Naive thymus-derived CD4-positive, alpha-beta T cell (primary cell): Measurements from ENCODE around the gene TBX19. TPM values are rescaled to one million over a fixed set of nuclear protein-coding genes. Genes with fewer than 3 reads are reported as not detected.

Experiments used
- ATAC-seq: fragments of 150-1000 bp; cut with Tn5 transposase; 2 replicates; pipeline ENCODE4 v1.10.0; 2021; ENCODE audit warnings: mild to moderate bottlenecking, moderate library complexity
- CTCF ChIA-PET: fragments of 350-600 bp; sonication (Branson Sonifier 250); formaldehyde crosslinking; loops from one replicate; lab custom pipeline; 2021; ENCODE audit warnings: antibody characterized with exemption; lab: Charles Lee
- POLR2A ChIA-PET: fragments of 350-600 bp; sonication (Branson Sonifier 250); formaldehyde crosslinking; loops from one replicate; lab custom pipeline; 2021; ENCODE audit warnings: antibody characterized with exemption, inconsistent platforms; lab: Charles Lee
- DNase-seq, 9 donors: peaks; one replicate each; pipeline versions ENCODE4 v3.0.0 to v3.0.0-alpha.2; 2020 to 2022; ENCODE audit warnings: mixed read lengths in 1 of 9
- H3K27ac ChIP-seq: one replicate; pipeline ENCODE4 v1.7.0; 2013; ENCODE audit warnings: mild to moderate bottlenecking, low read depth, low read length, moderate library complexity
- H3K27me3 ChIP-seq, 2 donors: one replicate each; pipeline ENCODE4 v1.7.0; 2013; ENCODE audit warnings: low read length in 2 of 2, mild to moderate bottlenecking in 2 of 2, moderate library complexity in 2 of 2; ENCODE audit not compliant: control insufficient read depth in 2 of 2, insufficient read depth in 2 of 2
- H3K36me3 ChIP-seq, 3 experiments: 1 replicate in 2 of 3; 2 replicates in 1 of 3; pipeline ENCODE4 v1.7.0; 2013; ENCODE audit warnings: low read length in 3 of 3, mild to moderate bottlenecking in 3 of 3, moderate library complexity in 1 of 3; ENCODE audit not compliant: insufficient read depth in 3 of 3, control insufficient read depth in 2 of 3
- H3K4me1 ChIP-seq, 2 donors: one replicate each; pipeline ENCODE4 v1.7.0; 2013; ENCODE audit warnings: low read length in 2 of 2, mild to moderate bottlenecking in 2 of 2, moderate library complexity in 1 of 2; ENCODE audit not compliant: control insufficient read depth in 2 of 2, insufficient read depth in 2 of 2
- H3K4me3 ChIP-seq: 2 replicates; pipeline ENCODE4 v1.7.0; 2013; ENCODE audit warnings: mild to moderate bottlenecking, low read length
- H3K9me3 ChIP-seq, 3 experiments: 1 replicate in 2 of 3; 2 replicates in 1 of 3; pipeline ENCODE4 v1.7.0; 2013; ENCODE audit warnings: low read length in 3 of 3; ENCODE audit not compliant: control insufficient read depth in 2 of 3
- H3K27ac Mint-ChIP-seq, 9 donors: one replicate each; pipeline ENCODE4 v1.8.0; 2020 to 2022; ENCODE audit warnings: mixed read lengths in 9 of 9, mild to moderate bottlenecking in 8 of 9, moderate library complexity in 5 of 9, inconsistent platforms in 2 of 9
- H3K27me3 Mint-ChIP-seq, 5 donors: one replicate each; pipeline ENCODE4 v1.8.0; 2021 to 2022; ENCODE audit warnings: mixed read lengths in 5 of 5, mild to moderate bottlenecking in 1 of 5
- H3K36me3 Mint-ChIP-seq, 5 donors: one replicate each; pipeline ENCODE4 v1.8.0; 2020 to 2022; ENCODE audit warnings: mixed read lengths in 5 of 5, mild to moderate bottlenecking in 3 of 5, inconsistent platforms in 1 of 5
- H3K4me1 Mint-ChIP-seq, 7 donors: one replicate each; pipeline ENCODE4 v1.8.0; 2020 to 2022; ENCODE audit warnings: mixed read lengths in 7 of 7, mild to moderate bottlenecking in 3 of 7, inconsistent platforms in 1 of 7
- H3K4me3 Mint-ChIP-seq, 10 donors: one replicate each; pipeline ENCODE4 v1.8.0; 2020 to 2022; ENCODE audit warnings: mild to moderate bottlenecking in 10 of 10, mixed read lengths in 10 of 10, moderate library complexity in 6 of 10, inconsistent platforms in 2 of 10
- H3K9me3 Mint-ChIP-seq, 11 donors: one replicate each; pipeline ENCODE4 v1.8.0; 2020 to 2022; ENCODE audit warnings: mixed read lengths in 11 of 11, mild to moderate bottlenecking in 4 of 11, inconsistent platforms in 1 of 11, moderate library complexity in 1 of 11
- intact Hi-C, 2 donors: fragments of 100-400 bp; cut with micrococcal nuclease; formaldehyde crosslinking; loops; one replicate each; pipeline ENCODE4 v1.15.1; 2023
- polyA plus RNA-seq, 2 donors: library from polyadenylated mRNA; unstranded; fragments of 300-500 nt; fragmentation: Illumina TruSeq; gene quantifications; one replicate each; pipeline ENCODE4 v1.2.3, GENCODE V29; 2021
- total RNA-seq, 6 experiments: library from RNA in 5 of 6; stranded (reverse) in 5 of 6; gene quantifications; 1 replicate in 5 of 6; 2 replicates in 1 of 6; pipeline ENCODE4 v1.2.3 and lab custom pipeline; 2021 to 2026

Gene TBX19
- total and polyA plus RNA-seq, 7 experiments from 2014 or later: 1.1 to 4.5 (median 2.2) TPM

GRCh38 chr1:168342572-168343280 is 62.0 kb downstream of the TBX19 start:
- peaks cover 13 to 55% (median 31%) of the 10 kb centered on the region in 7 donors for H3K4me1 Mint-ChIP-seq
- H3K4me3 Mint-ChIP-seq: peak overlapping the region in 9 of 10 donors; percentile 5 to 66 (median 57)
- H3K27ac ChIP-seq: peak overlapping the region; percentile 12
- peaks cover 0 to 33% of the 10 kb centered on the region in 2 donors for H3K4me1 ChIP-seq
- CTCF ChIA-PET: interaction anchor here (0.7 to 3.5 kb wide), 29 partner anchors 13 to 1727 kb away, joined by 3 to 78 read pairs (median 4); no protein-coding TSS in a partner anchor
- DNase-seq: peak; percentile 66 to 90 (median 86)
- ATAC-seq: peak; percentile 100
- intact Hi-C loops: loop anchor here (1.0 to 10.0 kb wide), 22 partner anchors 21 to 1550 kb away; partner anchors contain the start of genes ATP1B1 (in 2 of the 2), NME7 (in 2 of the 2), BLZF1 (in 1 of the 2) and DCAF6 (in 1 of the 2)
- H3K27me3 ChIP-seq: no peaks in the 10 kb centered on the region
- H3K27ac Mint-ChIP-seq: peak overlapping the region; percentile 80 to 96 (median 90)
- peaks cover 0 to 19% (median 0%) of the 10 kb centered on the region in 5 donors for H3K36me3 Mint-ChIP-seq
- no peaks in the 10 kb centered on the region for H3K36me3 ChIP-seq
- POLR2A ChIA-PET: interaction anchor here (0.6 to 1.6 kb wide), 7 partner anchors 23 to 1025 kb away, joined by 3 to 4 read pairs (median 4); partner anchors contain the start of genes BLZF1 and NME7
- H3K27me3 Mint-ChIP-seq: no peaks in the 10 kb centered on the region
- peak overlapping the region; percentile 30 for H3K4me3 ChIP-seq
- peaks cover 0 to 7% (median 0%) of the 10 kb centered on the region in 11 donors for H3K9me3 Mint-ChIP-seq
- no peaks in the 10 kb centered on the region for H3K9me3 ChIP-seq

- Histone ChIP-seq H3K27me3 (no peaks in the 10 kb centered on the region), H3K9me3 (no peaks in the 10 kb centered on the region), H3K27ac (no peak overlapping the region), H3K4me3 (no peak overlapping the region), H3K36me3 (no peaks in the 10 kb centered on the region), H3K4me1 (peaks cover 0 to 33% of the 10 kb centered on the region in 2 donors)
- Mint-ChIP-seq H3K27ac (peak overlapping the region; percentile 15 to 90 (median 68)), H3K27me3 (no peaks in the 10 kb centered on the region), H3K36me3 (peaks cover 0 to 20% (median 0%) of the 10 kb centered on the region in 5 donors), H3K9me3 (peaks cover 0 to 6% (median 0%) of the 10 kb centered on the region in 11 donors), H3K4me1 (peaks cover 13 to 62% (median 40%) of the 10 kb centered on the region in 7 donors), H3K4me3 (no peak overlapping the region)
- POLR2A ChIA-PET: interaction anchor here (1.1 to 1.4 kb wide), 3 partner anchors 27 to 1024 kb away, joined by 3 to 4 read pairs (median 4); partner anchors contain the start of genes BLZF1 and NME7
- CTCF ChIA-PET: interaction anchor here (0.8 to 3.5 kb wide), 13 partner anchors 14 to 1185 kb away, joined by 3 to 78 read pairs (median 8); no protein-coding TSS in a partner anchor
- intact Hi-C loops: loop anchor here (1.0 to 10.0 kb wide), 14 partner anchors 55 to 1549 kb away; partner anchors contain the start of genes ATP1B1 (in 2 of the 2), BLZF1 (in 1 of the 2), DCAF6 (in 1 of the 2) and MPC2 (in 1 of the 2)
- no peak for DNase-seq
- no peak for ATAC-seq
These were observed 62.9 kb downstream of the TBX19 start for GRCh38 chr1:168343566-168343965.

GRCh38 chr1:168344517-168344916 is 63.8 kb downstream of the TBX19 start:
- intact Hi-C loops: loop anchor here (5.0 to 10.0 kb wide), 8 partner anchors 78 to 1548 kb away; partner anchors contain the start of genes ATP1B1 (in 1 of the 2), BLZF1 (in 1 of the 2), DCAF6 (in 1 of the 2) and MPC2 (in 1 of the 2)
- POLR2A ChIA-PET: no interaction called here
- Mint-ChIP-seq H3K4me3 (no peak overlapping the region), H3K27me3 (no peaks in the 10 kb centered on the region), H3K36me3 (peaks cover 0 to 17% (median 0%) of the 10 kb centered on the region in 5 donors), H3K4me1 (peaks cover 13 to 57% (median 40%) of the 10 kb centered on the region in 7 donors), H3K27ac (peak overlapping the region in 4 of 9 donors; percentile 30 to 90 (median 59)), H3K9me3 (peaks cover 0 to 6% (median 0%) of the 10 kb centered on the region in 11 donors)
- Histone ChIP-seq H3K9me3 (no peaks in the 10 kb centered on the region), H3K4me1 (peaks cover 0 to 24% of the 10 kb centered on the region in 2 donors), H3K27me3 (no peaks in the 10 kb centered on the region), H3K36me3 (no peaks in the 10 kb centered on the region), H3K4me3 (no peak overlapping the region), H3K27ac (no peak overlapping the region)
- CTCF ChIA-PET: interaction anchor here (0.9 kb wide), 1 partner anchor 96 kb away, joined by 4 read pairs; no protein-coding TSS in a partner anchor
- no peak for DNase-seq
- no peak for ATAC-seq

- CTCF ChIA-PET: interaction anchor here (0.7 to 1.0 kb wide), 4 partner anchors 20 to 1001 kb away, joined by 3 to 4 read pairs (median 3); no protein-coding TSS in a partner anchor
- H3K27ac ChIP-seq: no peak overlapping the region
- H3K4me1 ChIP-seq: peaks cover 0 to 24% of the 10 kb centered on the region in 2 donors
- no peak for DNase-seq
- no peaks in the 10 kb centered on the region for H3K27me3 ChIP-seq
- Mint-ChIP-seq H3K4me3 (no peak overlapping the region), H3K36me3 (peaks cover 0 to 14% (median 0%) of the 10 kb centered on the region in 5 donors), H3K27ac (peak overlapping the region in 2 of 9 donors; percentile 11 to 29), H3K27me3 (no peaks in the 10 kb centered on the region), H3K9me3 (peaks cover 0 to 6% (median 0%) of the 10 kb centered on the region in 11 donors), H3K4me1 (peaks cover 10 to 50% (median 40%) of the 10 kb centered on the region in 7 donors)
- no peaks in the 10 kb centered on the region for H3K9me3 ChIP-seq
- no peaks in the 10 kb centered on the region for H3K36me3 ChIP-seq
- no peak overlapping the region for H3K4me3 ChIP-seq
- intact Hi-C loops: loop anchor here in 1 of 2 donors (5.0 to 10.0 kb wide), 2 partner anchors 259 to 1446 kb away; partner anchors contain the start of gene METTL18
- POLR2A ChIA-PET: interaction anchor here (0.8 kb wide), 1 partner anchor 8 kb away, joined by 3 read pairs; no protein-coding TSS in a partner anchor
- ATAC-seq: no peak
These were observed 65.3 kb downstream of the TBX19 start for GRCh38 chr1:168345939-168346338.

- Histone ChIP-seq H3K36me3 (no peaks in the 10 kb centered on the region), H3K4me3 (peak overlapping the region; percentile 85), H3K9me3 (no peaks in the 10 kb centered on the region), H3K4me1 (peaks cover 0 to 9% of the 10 kb centered on the region in 2 donors), H3K27ac (no peak overlapping the region), H3K27me3 (no peaks in the 10 kb centered on the region)
- DNase-seq (no peak), ATAC-seq (no peak)
- peak overlapping the region; percentile 74 to 97 (median 91) for H3K4me3 Mint-ChIP-seq
- peaks cover 0 to 8% (median 0%) of the 10 kb centered on the region in 11 donors for H3K9me3 Mint-ChIP-seq
- peaks cover 8 to 45% (median 36%) of the 10 kb centered on the region in 7 donors for H3K4me1 Mint-ChIP-seq
- ChIA-PET POLR2A (interaction anchor here (1.5 kb wide), 1 partner anchor 15 kb away, joined by 3 read pairs; no protein-coding TSS in a partner anchor), CTCF (interaction anchor here (0.6 to 0.7 kb wide), 2 partner anchors 1001 to 1185 kb away, joined by 3 to 5 read pairs; no protein-coding TSS in a partner anchor)
- peaks cover 0 to 9% (median 0%) of the 10 kb centered on the region in 5 donors for H3K36me3 Mint-ChIP-seq
- H3K27me3 Mint-ChIP-seq: no peaks in the 10 kb centered on the region
- intact Hi-C loops: loop anchor here (2.0 to 10.0 kb wide), 3 partner anchors 61 to 1445 kb away; partner anchors contain the start of gene METTL18 (in 1 of the 2)
- peak overlapping the region; percentile 90 to 95 (median 92) for H3K27ac Mint-ChIP-seq
These were observed 67.0 kb downstream of the TBX19 start for GRCh38 chr1:168347630-168348029.
